Esophagus muscularis mucosa (tissue), 4 donors: ENCODE data around the gene ZNF526.

Experiments used
- CTCF ChIP-seq, 3 experiments: fragments of 200-600 bp in 2 of 3; fragments of 450-650 bp in 1 of 3; sonication (generic) in 2 of 3; IDR thresholded peaks; one replicate each; pipeline ENCODE4 v1.5.1; 2017 to 2019; ENCODE audit warnings: antibody characterized with exemption in 3 of 3, mild to moderate bottlenecking in 2 of 3, moderate library complexity in 1 of 3
- EP300 ChIP-seq: sonication (generic); formaldehyde crosslinking; IDR thresholded peaks from one replicate; pipeline ENCODE4 v1.6.1; 2017; ENCODE audit warnings: antibody characterized with exemption
- POLR2AphosphoS5 ChIP-seq, 2 donors: sonication (generic); formaldehyde crosslinking; IDR thresholded peaks; one replicate each; pipeline ENCODE4 v1.6.1; 2017; ENCODE audit warnings: antibody characterized with exemption in 2 of 2

GRCh38 chr19:42176649-42176989 is 43.5 kb upstream of the ZNF526 start:
- TF ChIP-seq CTCF (IDR thresholded peaks at IDR 0.05) (no peak), POLR2AphosphoS5 (IDR thresholded peaks at IDR 0.05) (no peak), EP300 (no peak)
